PC-3 (cell line): ENCODE results near the gene PTGES. TPM values are rescaled to one million over a fixed set of nuclear protein-coding genes. Genes with fewer than 3 reads are reported as not detected.

ENCODE experiments used
- ATAC-seq: fragments of 200-7000 bp; cut with Tn5 transposase; 2 replicates; pipeline ENCODE4 v1.9.1; 2020; ENCODE audit warnings: mild to moderate bottlenecking, moderate library complexity
- BruUV-seq: library from RNA; stranded (reverse); fragments of 400-500 nt; replicated peaks from 2 replicates; lab custom pipeline; 2021; lab: Mats Ljungman, UMichigan
- CTCF ChIA-PET: fragments of 300-600 bp; sonication (Branson Sonifier 250); formaldehyde crosslinking; loops from one replicate; lab custom pipeline; 2022; ENCODE audit warnings: antibody characterized with exemption; lab: Charles Lee
- POLR2A ChIA-PET: fragments of 300-600 bp; sonication (Branson Sonifier 250); formaldehyde crosslinking; loops from one replicate; lab custom pipeline; 2022; ENCODE audit warnings: antibody characterized with exemption; ENCODE audit not compliant: unreplicated experiment; lab: Charles Lee
- DNase-seq: peaks from one replicate; pipeline ENCODE4 v3.0.0-alpha.2; 2015
- H2AFZ ChIP-seq: fragments of 300-600 bp; sonication (generic); 2 replicates; pipeline ENCODE4 v1.6.0; 2016; ENCODE audit warnings: antibody characterized with exemption, low read length
- H3F3A ChIP-seq: fragments of 300-600 bp; sonication (generic); one replicate; pipeline ENCODE4 v1.6.0; 2017; ENCODE audit warnings: antibody characterized with exemption, low read length, control low read depth, mild to moderate bottlenecking; ENCODE audit not compliant: unreplicated experiment
- H3K27ac ChIP-seq: fragments of 300-600 bp; sonication (generic); 2 replicates; pipeline ENCODE4 v1.5.1; 2016; ENCODE audit warnings: mild to moderate bottlenecking, low read length
- H3K27me3 ChIP-seq: fragments of 300-600 bp; sonication (generic); 2 replicates; pipeline ENCODE4 v1.6.1; 2016; ENCODE audit warnings: low read length, mixed read lengths
- H3K36me3 ChIP-seq: fragments of 300-600 bp; sonication (generic); 2 replicates; pipeline ENCODE4 v1.6.1; 2016; ENCODE audit warnings: low read depth, mixed run types, low read length, mixed read lengths
- H3K4me1 ChIP-seq: fragments of 300-600 bp; sonication (generic); 2 replicates; pipeline ENCODE4 v1.5.1; 2016; ENCODE audit warnings: low read length; ENCODE audit not compliant: insufficient read depth
- H3K4me2 ChIP-seq: fragments of 300-600 bp; sonication (generic); 2 replicates; pipeline ENCODE4 v1.6.0; 2016; ENCODE audit warnings: low read length
- H3K4me3 ChIP-seq: fragments of 300-600 bp; sonication (generic); 2 replicates; pipeline ENCODE4 v1.5.1; 2016; ENCODE audit warnings: mild to moderate bottlenecking, low read length, mixed read lengths
- H3K79me2 ChIP-seq: fragments of 300-600 bp; sonication (generic); 2 replicates; pipeline ENCODE4 v1.6.1; 2017; ENCODE audit warnings: low read length, mixed read lengths
- H3K9ac ChIP-seq: fragments of 300-600 bp; sonication (generic); 2 replicates; pipeline ENCODE4 v1.6.0; 2016; ENCODE audit warnings: mild to moderate bottlenecking, low read length
- H3K9me2 ChIP-seq: fragments of 300-600 bp; sonication (generic); replicated peaks from 2 replicates; pipeline ENCODE4 v1.6.1; 2016; ENCODE audit warnings: mixed run types, low read length, mixed read lengths
- H3K9me3 ChIP-seq: fragments of 300-600 bp; sonication (generic); 2 replicates; pipeline ENCODE4 v1.6.1; 2016; ENCODE audit warnings: low read length, mixed read lengths
- H4K20me1 ChIP-seq: fragments of 300-600 bp; sonication (generic); 2 replicates; pipeline ENCODE4 v1.6.1; 2016; ENCODE audit warnings: low read length, mixed read lengths
- EZH2 ChIP-seq: fragments of 300-600 bp; sonication (generic); IDR thresholded peaks from one replicate; pipeline ENCODE4 v1.6.1; 2017; ENCODE audit warnings: antibody characterized with exemption, mild to moderate bottlenecking, low read length; ENCODE audit not compliant: unreplicated experiment
- EZH2phosphoT487 ChIP-seq: fragments of 300-600 bp; sonication (generic); IDR thresholded peaks from 2 replicates; pipeline ENCODE4 v1.6.1; 2018; ENCODE audit warnings: mild to moderate bottlenecking, antibody characterized with exemption, low read length, borderline replicate concordance
- intact Hi-C: fragments of 100-400 bp; cut with micrococcal nuclease; formaldehyde crosslinking; loops from 2 replicates; pipeline ENCODE4 v1.9.0; 2023
- total RNA-seq: library from RNA; depleted of rRNA; stranded (reverse); fragments of >200 nt; gene quantifications from 2 replicates; pipeline ENCODE4 v1.2.3, GENCODE V29; 2014
- TF ChIP-seq, protein P1 (sequence below): fragments of 300-600 bp; sonication (generic); conservative IDR thresholded peaks from 2 replicates; pipeline ENCODE4 v1.5.1; 2017; ENCODE audit warnings: antibody characterized with exemption, low read depth, mild to moderate bottlenecking, low read length

The PTGES gene
- total RNA-seq, 1 experiment from 2014 or later = 21.0 TPM

DNA sequence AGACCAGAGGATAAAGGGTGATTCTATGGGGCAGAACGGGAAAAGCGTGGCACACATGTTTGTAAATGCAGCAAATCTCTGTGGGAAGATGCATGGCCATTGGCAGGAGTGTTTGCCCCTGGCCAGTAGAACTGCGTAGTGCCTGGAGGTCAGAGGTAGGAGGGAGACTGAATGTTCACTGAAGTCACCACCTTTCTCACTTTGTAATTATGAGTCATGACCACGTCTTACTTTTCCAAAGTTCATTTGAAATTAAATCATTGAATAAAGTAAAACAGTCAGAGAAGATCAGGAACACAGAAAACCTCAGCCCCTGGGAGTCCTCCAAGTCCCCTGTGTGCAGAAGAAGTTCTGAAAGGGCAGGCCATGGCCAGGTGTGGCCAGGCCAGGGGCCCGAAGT, 4.6 kb downstream of the PTGES start:
- Histone ChIP-seq H3K4me1 (peaks cover 41% of the 10 kb centered on the region), H3K9me2 (no peaks in the 10 kb centered on the region), H3K4me2 (no peak overlapping the region; the same call in 1 of the 2 replicates), H3K79me2 (peaks cover 4% of the 10 kb centered on the region; the same call in 1 of the 2 replicates), H3K4me3 (no peak overlapping the region), H3K9me3 (no peaks in the 10 kb centered on the region), H3K9ac (no peak overlapping the region), H4K20me1 (no peaks in the 10 kb centered on the region), H3F3A (no peaks in the 10 kb centered on the region), H2AFZ (no peak overlapping the region), H3K36me3 (no peaks in the 10 kb centered on the region), H3K27me3 (no peaks in the 10 kb centered on the region), H3K27ac (peak overlapping the region; percentile 64)
- no TSS peak for BruUV-seq
- ATAC-seq = no peak
- ChIA-PET POLR2A (no interaction called here), CTCF (no interaction called here)
- TF ChIP-seq EZH2phosphoT487 (no peak), EZH2 (no peak)
- TF ChIP-seq, protein P1, sequence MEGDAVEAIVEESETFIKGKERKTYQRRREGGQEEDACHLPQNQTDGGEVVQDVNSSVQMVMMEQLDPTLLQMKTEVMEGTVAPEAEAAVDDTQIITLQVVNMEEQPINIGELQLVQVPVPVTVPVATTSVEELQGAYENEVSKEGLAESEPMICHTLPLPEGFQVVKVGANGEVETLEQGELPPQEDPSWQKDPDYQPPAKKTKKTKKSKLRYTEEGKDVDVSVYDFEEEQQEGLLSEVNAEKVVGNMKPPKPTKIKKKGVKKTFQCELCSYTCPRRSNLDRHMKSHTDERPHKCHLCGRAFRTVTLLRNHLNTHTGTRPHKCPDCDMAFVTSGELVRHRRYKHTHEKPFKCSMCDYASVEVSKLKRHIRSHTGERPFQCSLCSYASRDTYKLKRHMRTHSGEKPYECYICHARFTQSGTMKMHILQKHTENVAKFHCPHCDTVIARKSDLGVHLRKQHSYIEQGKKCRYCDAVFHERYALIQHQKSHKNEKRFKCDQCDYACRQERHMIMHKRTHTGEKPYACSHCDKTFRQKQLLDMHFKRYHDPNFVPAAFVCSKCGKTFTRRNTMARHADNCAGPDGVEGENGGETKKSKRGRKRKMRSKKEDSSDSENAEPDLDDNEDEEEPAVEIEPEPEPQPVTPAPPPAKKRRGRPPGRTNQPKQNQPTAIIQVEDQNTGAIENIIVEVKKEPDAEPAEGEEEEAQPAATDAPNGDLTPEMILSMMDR = no peak
- intact Hi-C loops = no loop called here
- peak; percentile 22 for DNase-seq

DNA sequence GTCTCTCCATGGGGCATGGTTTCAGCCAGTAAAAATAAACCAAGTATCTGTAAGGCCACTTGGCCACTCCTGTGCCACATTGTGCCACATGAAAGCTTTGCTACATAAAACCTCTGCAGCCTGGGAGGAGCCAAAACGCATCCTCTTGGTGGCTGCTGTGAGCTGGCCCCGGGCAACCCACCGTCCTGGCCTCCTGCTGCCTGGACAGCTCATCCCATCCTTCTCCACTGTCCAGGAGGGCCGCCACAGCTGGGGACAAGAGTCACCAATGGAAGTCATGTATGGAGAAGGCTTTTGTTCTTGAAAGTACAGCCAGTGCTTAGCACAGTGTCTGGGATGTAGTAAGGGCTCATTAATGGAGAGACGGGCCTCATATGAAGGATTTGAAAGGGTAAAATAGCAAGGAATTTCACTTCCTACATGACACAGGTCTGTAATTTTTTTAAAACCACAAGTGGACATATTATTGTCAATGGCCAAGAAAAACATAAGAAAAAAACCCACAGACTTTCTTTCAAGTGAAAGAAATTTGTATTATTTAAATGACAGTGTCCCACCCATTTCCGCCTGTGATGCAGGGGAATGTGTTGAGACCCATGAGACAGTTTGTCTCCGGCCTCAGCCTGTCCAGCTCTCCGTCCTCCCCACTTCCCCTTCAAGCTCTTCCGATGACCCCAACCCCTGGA, 6.6 kb downstream of the PTGES start:
- DNase-seq = no peak
- Histone ChIP-seq H3K9me3 (no peaks in the 10 kb centered on the region), H2AFZ (no peak overlapping the region), H3K4me2 (no peak overlapping the region), H3K4me1 (peaks cover 28% of the 10 kb centered on the region), H3K27ac (no peak overlapping the region), H3K36me3 (no peaks in the 10 kb centered on the region), H3K4me3 (no peak overlapping the region), H3F3A (no peaks in the 10 kb centered on the region), H4K20me1 (no peaks in the 10 kb centered on the region), H3K9me2 (no peaks in the 10 kb centered on the region), H3K79me2 (no peaks in the 10 kb centered on the region), H3K9ac (no peak overlapping the region), H3K27me3 (no peaks in the 10 kb centered on the region)
- ATAC-seq = no peak
- intact Hi-C loops = no loop called here
- POLR2A ChIA-PET = no interaction called here
- CTCF ChIA-PET = no interaction called here
- TF ChIP-seq EZH2phosphoT487 (no peak), EZH2 (no peak)
- TF ChIP-seq, protein P1 = no peak
- no TSS peak for BruUV-seq

DNA sequence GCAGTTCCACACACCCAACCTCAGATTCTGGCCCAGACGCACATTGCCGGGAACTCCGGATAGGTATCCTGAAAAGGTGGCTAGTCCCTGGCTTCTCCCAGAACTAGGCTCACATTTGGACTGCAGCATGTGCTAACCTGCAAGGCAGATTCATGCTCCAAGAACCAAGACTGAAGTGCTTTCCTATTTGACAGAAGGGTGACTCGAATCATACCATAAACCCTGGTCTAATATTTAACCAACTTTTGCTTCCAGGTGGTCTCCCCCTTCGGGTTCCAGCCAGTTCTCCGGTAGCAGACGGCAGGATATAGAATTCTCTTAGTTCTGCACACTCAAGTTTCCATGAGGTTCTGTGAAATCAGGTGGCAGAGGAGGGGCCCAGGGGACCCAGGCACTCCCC, 7.6 kb downstream of the PTGES start:
- H3K36me3 ChIP-seq = no peaks in the 10 kb centered on the region
- no peak overlapping the region for H3K9ac ChIP-seq
- no peaks in the 10 kb centered on the region for H3K9me3 ChIP-seq
- no peak overlapping the region for H3K4me2 ChIP-seq
- intact Hi-C loops = no loop called here
- ATAC-seq (no peak), DNase-seq (no peak)
- H2AFZ ChIP-seq = no peak overlapping the region
- POLR2A ChIA-PET = no interaction called here
- H3K4me3 ChIP-seq = no peak overlapping the region
- no peak overlapping the region for H3K27ac ChIP-seq
- H3K27me3 ChIP-seq = no peaks in the 10 kb centered on the region
- CTCF ChIA-PET = no interaction called here
- TF ChIP-seq EZH2 (no peak), EZH2phosphoT487 (no peak)
- TF ChIP-seq, protein P1 = no peak
- H4K20me1 ChIP-seq = no peaks in the 10 kb centered on the region
- BruUV-seq = no TSS peak
- H3K79me2 ChIP-seq = no peaks in the 10 kb centered on the region
- no peaks in the 10 kb centered on the region for H3F3A ChIP-seq
- H3K9me2 ChIP-seq = no peaks in the 10 kb centered on the region
- H3K4me1 ChIP-seq = peaks cover 20% of the 10 kb centered on the region
